DOHH2 (cell line): ENCODE data around the gene PROKR2.

Experiments used
- CTCF ChIP-seq: fragments of 200-600 bp; sonication (generic); IDR thresholded peaks from one replicate; pipeline ENCODE4 v1.5.1; 2014; ENCODE audit warnings: antibody characterized with exemption, mild to moderate bottlenecking, low read depth, low read length; ENCODE audit not compliant: poor library complexity, severe bottlenecking
- EZH2phosphoT487 ChIP-seq: fragments of 200-600 bp; sonication (generic); IDR thresholded peaks from 2 replicates; pipeline ENCODE4 v1.6.1; 2017; ENCODE audit warnings: borderline replicate concordance, mild to moderate bottlenecking, antibody characterized with exemption, low read length, moderate library complexity, mixed read lengths

- TF ChIP-seq CTCF (no peak), EZH2phosphoT487 (no peak)
Measured at GRCh38 chr20:5267092-5267491, 49.7 kb downstream of the PROKR2 start.
